Stimulated activated naive CD8-positive, alpha-beta T cell treated with anti-CD3 and anti-CD28 coated beads, Interleukin-15, Interleukin-2, amounts not matched to agents 100 U/mL and 50 U/mL, for 24 hours (primary cell): ENCODE measurements around the gene SPINT2.
A peak's percentile ranks its signal among the peaks of the same experiment; 100 is the strongest.

Experiments used
- ATAC-seq: fragments of 150-1000 bp; cut with Tn5 transposase; one replicate; pipeline ENCODE4 v1.10.0; 2021
- DNase-seq: peaks from one replicate; pipeline ENCODE4 v3.0.0; 2021

Gene SPINT2

GRCh38 chr19:38298821-38299680 lies 34.7 kb downstream of the SPINT2 start:
- no peak for ATAC-seq
- no peak for DNase-seq

- ATAC-seq, result no peak
- DNase-seq, result no peak
Measured at GRCh38 chr19:38303517-38304351, 39.4 kb downstream of the SPINT2 start, which contains the start of gene C19orf33. Gene C19orf33, plus strand, starts transcription at chr19:38304251. Its CDS starts 11 bp downstream, at chr19:38304262.

- no peak for ATAC-seq
- DNase-seq, result no peak
Measured at GRCh38 chr19:38304352-38304865, 40.0 kb downstream of the SPINT2 start.

- ATAC-seq, result no peak
- no peak for DNase-seq
Measured at GRCh38 chr19:38304866-38305429, 40.6 kb downstream of the SPINT2 start.

- DNase-seq (no peak), ATAC-seq (no peak)
Measured at GRCh38 chr19:38306236-38306635, 41.9 kb downstream of the SPINT2 start.

GRCh38 chr19:38307076-38307475 lies 42.7 kb downstream of the SPINT2 start:
- DNase-seq, result no peak
- ATAC-seq, result no peak

- ATAC-seq (no peak), DNase-seq (no peak)
Measured at GRCh38 chr19:38307597-38307996, 43.2 kb downstream of the SPINT2 start.

- no peak for ATAC-seq
- DNase-seq, result no peak
Measured at GRCh38 chr19:38308006-38308766, 43.8 kb downstream of the SPINT2 start.

GRCh38 chr19:38308926-38309614 lies 44.7 kb downstream of the SPINT2 start:
- ATAC-seq, result no peak
- no peak for DNase-seq

GRCh38 chr19:38309615-38310278 lies 45.4 kb downstream of the SPINT2 start:
- DNase-seq (no peak), ATAC-seq (no peak)

GRCh38 chr19:38310279-38310670 lies 45.9 kb downstream of the SPINT2 start:
- no peak for ATAC-seq

GRCh38 chr19:38310986-38311385 lies 46.6 kb downstream of the SPINT2 start:
- no peak for ATAC-seq
- DNase-seq, result no peak

More at GRCh38 chr19:38310279-38310670, 45.9 kb downstream of the SPINT2 start:
- DNase-seq, result no peak

GRCh38 chr19:38315657-38316476 lies 51.5 kb downstream of the SPINT2 start, which contains the start of gene YIF1B:
Gene YIF1B, minus strand, starts transcription at chr19:38315947. Its CDS starts 30 bp downstream, at chr19:38315917.
- peak; percentile 95 for ATAC-seq
- DNase-seq, result peak; percentile 96

- ATAC-seq, result no peak
- no peak for DNase-seq
Measured at GRCh38 chr19:38316477-38317067, 52.2 kb downstream of the SPINT2 start.

GRCh38 chr19:38317104-38317612 lies 52.8 kb downstream of the SPINT2 start:
- no peak for ATAC-seq
- peak; percentile 27 for DNase-seq

GRCh38 chr19:38318660-38319059 lies 54.3 kb downstream of the SPINT2 start:
- no peak for ATAC-seq
- no peak for DNase-seq

- DNase-seq (peak; percentile 71), ATAC-seq (peak; percentile 16)
Measured at GRCh38 chr19:38319421-38320258, 55.3 kb downstream of the SPINT2 start, which contains the start of gene KCNK6. Gene KCNK6, plus strand, starts transcription at chr19:38319845. Its CDS starts 106 bp downstream, at chr19:38319951.

GRCh38 chr19:38320969-38321339 lies 56.6 kb downstream of the SPINT2 start:
- DNase-seq (no peak), ATAC-seq (no peak)
